ENCODE measurements around the gene ZGRF1.

Gene ZGRF1

GRCh38 chr4:112593438-112594133 is 43.1 kb downstream of the ZGRF1 start:
- Histone ChIP-seq H3K9me3 (ENCODE audit: control insufficient read depth in 5 of 5, low read length in 5 of 5) (no peaks in the 10 kb centered on the region), H3K27me3 (ENCODE audit: control insufficient read depth in 5 of 5, insufficient read depth in 4 of 5, low read length in 5 of 5) (no peaks in the 10 kb centered on the region), H3K4me3 (ENCODE audit: low read depth in 1 of 5, low read length in 5 of 5) (no peak overlapping the region), H3K9ac (ENCODE audit: low read length in 5 of 5) (no peak overlapping the region), H3K4me1 (ENCODE audit: control insufficient read depth in 5 of 5, insufficient read depth in 5 of 5, low read length in 5 of 5) (no peaks in the 10 kb centered on the region), H3K36me3 (ENCODE audit: control insufficient read depth in 5 of 5, insufficient read depth in 5 of 5, low read length in 5 of 5) (peaks cover 0 to 3% (median 0%) of the 10 kb centered on the region in 5 donors), H3K27ac (ENCODE audit: low read depth, low read length) (no peak overlapping the region)

- H3K27me3 ChIP-seq (ENCODE audit: control insufficient read depth in 5 of 5, insufficient read depth in 4 of 5, low read length in 5 of 5) = no peaks in the 10 kb centered on the region
- H3K9me3 ChIP-seq (ENCODE audit: control insufficient read depth in 5 of 5, low read length in 5 of 5) = no peaks in the 10 kb centered on the region
- no peak overlapping the region for H3K9ac ChIP-seq (ENCODE audit: low read length in 5 of 5)
- peaks cover 0 to 4% (median 0%) of the 10 kb centered on the region in 5 donors for H3K36me3 ChIP-seq (ENCODE audit: control insufficient read depth in 5 of 5, insufficient read depth in 5 of 5, low read length in 5 of 5)
- H3K27ac ChIP-seq (ENCODE audit: low read depth, low read length) = no peak overlapping the region
- H3K4me1 ChIP-seq (ENCODE audit: control insufficient read depth in 5 of 5, insufficient read depth in 5 of 5, low read length in 5 of 5) = no peaks in the 10 kb centered on the region
- H3K4me3 ChIP-seq (ENCODE audit: low read depth in 1 of 5, low read length in 5 of 5) = no peak overlapping the region
These were observed 44.0 kb downstream of the ZGRF1 start for GRCh38 chr4:112592717-112593116.

GRCh38 chr4:112591593-112591992 is 45.1 kb downstream of the ZGRF1 start:
- H3K9me3 ChIP-seq (ENCODE audit: control insufficient read depth in 5 of 5, low read length in 5 of 5) = no peaks in the 10 kb centered on the region
- no peak overlapping the region for H3K4me3 ChIP-seq (ENCODE audit: low read depth in 1 of 5, low read length in 5 of 5)
- H3K27me3 ChIP-seq (ENCODE audit: control insufficient read depth in 5 of 5, insufficient read depth in 4 of 5, low read length in 5 of 5) = no peaks in the 10 kb centered on the region
- no peaks in the 10 kb centered on the region for H3K4me1 ChIP-seq (ENCODE audit: control insufficient read depth in 5 of 5, insufficient read depth in 5 of 5, low read length in 5 of 5)
- H3K9ac ChIP-seq (ENCODE audit: low read length in 5 of 5) = no peak overlapping the region
- peaks cover 0 to 9% (median 0%) of the 10 kb centered on the region in 5 donors for H3K36me3 ChIP-seq (ENCODE audit: control insufficient read depth in 5 of 5, insufficient read depth in 5 of 5, low read length in 5 of 5)
- H3K27ac ChIP-seq (ENCODE audit: low read depth, low read length) = no peak overlapping the region

- no peak overlapping the region for H3K27ac ChIP-seq (ENCODE audit: low read depth, low read length)
- H3K9me3 ChIP-seq (ENCODE audit: control insufficient read depth in 5 of 5, low read length in 5 of 5) = no peaks in the 10 kb centered on the region
- H3K4me3 ChIP-seq (ENCODE audit: low read depth in 1 of 5, low read length in 5 of 5) = no peak overlapping the region
These were observed 47.5 kb downstream of the ZGRF1 start for GRCh38 chr4:112589206-112589605.

GRCh38 chr4:112585977-112586736 is 50.6 kb downstream of the ZGRF1 start:
- no peak overlapping the region for H3K27ac ChIP-seq (ENCODE audit: low read depth, low read length)
- H3K9ac ChIP-seq (ENCODE audit: low read length in 5 of 5) = no peak overlapping the region
- no peak overlapping the region for H3K4me3 ChIP-seq (ENCODE audit: low read depth in 1 of 5, low read length in 5 of 5)
- no peaks in the 10 kb centered on the region for H3K4me1 ChIP-seq (ENCODE audit: control insufficient read depth in 5 of 5, insufficient read depth in 5 of 5, low read length in 5 of 5)
- peaks cover 5 to 17% (median 12%) of the 10 kb centered on the region in 5 donors for H3K36me3 ChIP-seq (ENCODE audit: control insufficient read depth in 5 of 5, insufficient read depth in 5 of 5, low read length in 5 of 5)
- H3K9me3 ChIP-seq (ENCODE audit: control insufficient read depth in 5 of 5, low read length in 5 of 5) = no peaks in the 10 kb centered on the region
- no peaks in the 10 kb centered on the region for H3K27me3 ChIP-seq (ENCODE audit: control insufficient read depth in 5 of 5, insufficient read depth in 4 of 5, low read length in 5 of 5)

More at GRCh38 chr4:112589206-112589605, 47.5 kb downstream of the ZGRF1 start:
- Histone ChIP-seq H3K36me3 (ENCODE audit: control insufficient read depth in 5 of 5, insufficient read depth in 5 of 5, low read length in 5 of 5) (peaks cover 0 to 9% (median 0%) of the 10 kb centered on the region in 5 donors), H3K4me1 (ENCODE audit: control insufficient read depth in 5 of 5, insufficient read depth in 5 of 5, low read length in 5 of 5) (no peaks in the 10 kb centered on the region), H3K9ac (ENCODE audit: low read length in 5 of 5) (no peak overlapping the region), H3K27me3 (ENCODE audit: control insufficient read depth in 5 of 5, insufficient read depth in 4 of 5, low read length in 5 of 5) (no peaks in the 10 kb centered on the region)

- no peaks in the 10 kb centered on the region for H3K9me3 ChIP-seq (ENCODE audit: control insufficient read depth in 5 of 5, low read length in 5 of 5)
- no peaks in the 10 kb centered on the region for H3K36me3 ChIP-seq (ENCODE audit: control insufficient read depth in 5 of 5, insufficient read depth in 5 of 5, low read length in 5 of 5)
- H3K27me3 ChIP-seq (ENCODE audit: control insufficient read depth in 5 of 5, insufficient read depth in 4 of 5, low read length in 5 of 5) = no peaks in the 10 kb centered on the region
- no peaks in the 10 kb centered on the region for H3K4me1 ChIP-seq (ENCODE audit: control insufficient read depth in 5 of 5, insufficient read depth in 5 of 5, low read length in 5 of 5)
- H3K9ac ChIP-seq (ENCODE audit: low read length in 5 of 5) = no peak overlapping the region
- H3K27ac ChIP-seq (ENCODE audit: low read depth, low read length) = no peak overlapping the region
- H3K4me3 ChIP-seq (ENCODE audit: low read depth in 1 of 5, low read length in 5 of 5) = no peak overlapping the region
These were observed 69.2 kb downstream of the ZGRF1 start for GRCh38 chr4:112567536-112567935.

- H3K9ac ChIP-seq (ENCODE audit: low read length in 5 of 5) = no peak overlapping the region
- no peaks in the 10 kb centered on the region for H3K27me3 ChIP-seq (ENCODE audit: control insufficient read depth in 5 of 5, insufficient read depth in 4 of 5, low read length in 5 of 5)
- H3K9me3 ChIP-seq (ENCODE audit: control insufficient read depth in 5 of 5, low read length in 5 of 5) = no peaks in the 10 kb centered on the region
- no peaks in the 10 kb centered on the region for H3K4me1 ChIP-seq (ENCODE audit: control insufficient read depth in 5 of 5, insufficient read depth in 5 of 5, low read length in 5 of 5)
- H3K4me3 ChIP-seq (ENCODE audit: low read depth in 1 of 5, low read length in 5 of 5) = no peak overlapping the region
- H3K36me3 ChIP-seq (ENCODE audit: control insufficient read depth in 5 of 5, insufficient read depth in 5 of 5, low read length in 5 of 5) = no peaks in the 10 kb centered on the region
- H3K27ac ChIP-seq (ENCODE audit: low read depth, low read length) = no peak overlapping the region
These were observed 71.9 kb downstream of the ZGRF1 start for GRCh38 chr4:112564706-112565270.

- Histone ChIP-seq H3K27me3 (ENCODE audit: control insufficient read depth in 5 of 5, insufficient read depth in 4 of 5, low read length in 5 of 5) (no peaks in the 10 kb centered on the region), H3K36me3 (ENCODE audit: control insufficient read depth in 5 of 5, insufficient read depth in 5 of 5, low read length in 5 of 5) (no peaks in the 10 kb centered on the region), H3K9me3 (ENCODE audit: control insufficient read depth in 5 of 5, low read length in 5 of 5) (no peaks in the 10 kb centered on the region), H3K27ac (ENCODE audit: low read depth, low read length) (no peak overlapping the region), H3K4me1 (ENCODE audit: control insufficient read depth in 5 of 5, insufficient read depth in 5 of 5, low read length in 5 of 5) (no peaks in the 10 kb centered on the region), H3K4me3 (ENCODE audit: low read depth in 1 of 5, low read length in 5 of 5) (no peak overlapping the region), H3K9ac (ENCODE audit: low read length in 5 of 5) (no peak overlapping the region)
These were observed 73.1 kb downstream of the ZGRF1 start for GRCh38 chr4:112563431-112564200.

DNA sequence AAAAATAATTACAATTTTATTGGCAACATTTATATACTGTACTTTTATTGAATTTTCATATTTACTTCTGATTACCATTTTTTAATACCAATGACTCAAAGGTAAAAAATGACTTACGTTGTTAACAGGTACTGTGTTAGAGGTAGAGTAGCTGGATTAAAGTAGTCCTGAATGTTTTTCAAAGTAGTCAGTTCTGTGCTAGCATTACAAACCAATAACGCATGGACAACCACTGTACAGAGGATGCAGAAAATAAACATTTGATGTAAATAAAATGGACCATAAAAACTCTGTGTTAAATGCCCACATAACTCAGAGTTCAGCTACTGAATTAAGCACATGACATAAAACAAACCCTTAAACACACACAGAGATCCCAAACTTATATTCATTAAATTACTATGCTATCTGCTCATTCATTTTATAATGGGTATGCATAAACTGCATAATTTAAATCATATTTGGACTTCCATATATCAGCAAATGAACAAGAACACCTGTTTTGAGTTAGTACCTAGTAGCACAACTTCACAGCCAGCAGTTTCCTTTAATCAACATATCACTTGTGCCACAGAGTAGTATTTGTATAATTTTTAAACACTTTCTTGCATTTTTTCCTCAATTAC is 74.3 kb downstream of the ZGRF1 start:
- Histone ChIP-seq H3K27ac (ENCODE audit: low read depth, low read length) (no peak overlapping the region), H3K27me3 (ENCODE audit: control insufficient read depth in 5 of 5, insufficient read depth in 4 of 5, low read length in 5 of 5) (no peaks in the 10 kb centered on the region), H3K9me3 (ENCODE audit: control insufficient read depth in 5 of 5, low read length in 5 of 5) (no peaks in the 10 kb centered on the region), H3K36me3 (ENCODE audit: control insufficient read depth in 5 of 5, insufficient read depth in 5 of 5, low read length in 5 of 5) (no peaks in the 10 kb centered on the region), H3K4me3 (ENCODE audit: low read depth in 1 of 5, low read length in 5 of 5) (no peak overlapping the region), H3K4me1 (ENCODE audit: control insufficient read depth in 5 of 5, insufficient read depth in 5 of 5, low read length in 5 of 5) (no peaks in the 10 kb centered on the region), H3K9ac (ENCODE audit: low read length in 5 of 5) (no peak overlapping the region)
